Measurements from ENCODE around the gene ALCAM. TPM values are rescaled to one million over a fixed set of nuclear protein-coding genes. Genes with fewer than 3 reads are reported as not detected.

ALCAM gene
- total RNA-seq, 3 donors from 2014 or later = 20.3 to 223 (median 118) TPM

GRCh38 chr3:105545051-105545450 lies 178.3 kb downstream of the ALCAM start:
- no peak overlapping the region for H3K27ac ChIP-seq
- H3K27me3 ChIP-seq = no peaks in the 10 kb centered on the region
- no peak overlapping the region for H3K4me3 ChIP-seq
- intact Hi-C loops (cut with DNase I; ENCODE audit: low total_unique reads) = no loop called here
- H3K4me1 ChIP-seq = no peaks in the 10 kb centered on the region
- no peaks in the 10 kb centered on the region for H3K9me3 ChIP-seq
- DNase-seq (ENCODE audit: low spot score in 2 of 2) = no peak
- H3K36me3 ChIP-seq = no peaks in the 10 kb centered on the region
- no peak for TF ChIP-seq CTCF (IDR thresholded peaks at IDR 0.05)

- no peak for TF ChIP-seq POLR2A (IDR thresholded peaks at IDR 0.05)
- TF ChIP-seq POLR2AphosphoS5 (IDR thresholded peaks at IDR 0.05) = no peak
- TF ChIP-seq CTCF (IDR thresholded peaks at IDR 0.05) = no peak
- Histone ChIP-seq H3K27ac (no peak overlapping the region), H3K36me3 (no peaks in the 10 kb centered on the region), H3K27me3 (no peaks in the 10 kb centered on the region), H3K4me1 (no peaks in the 10 kb centered on the region), H3K4me3 (no peak overlapping the region), H3K9me3 (no peaks in the 10 kb centered on the region)
- no peak for DNase-seq (ENCODE audit: low spot score in 2 of 2)
- intact Hi-C loops (cut with DNase I; ENCODE audit: low total_unique reads) = no loop called here
Measured at GRCh38 chr3:105553851-105554250, 187.1 kb downstream of the ALCAM start.

- no peak for DNase-seq (ENCODE audit: low spot score in 2 of 2)
- Histone ChIP-seq H3K9me3 (no peaks in the 10 kb centered on the region), H3K27me3 (no peaks in the 10 kb centered on the region), H3K4me1 (no peaks in the 10 kb centered on the region), H3K36me3 (no peaks in the 10 kb centered on the region), H3K4me3 (no peak overlapping the region), H3K27ac (no peak overlapping the region)
- no peak for TF ChIP-seq POLR2A (IDR thresholded peaks at IDR 0.05)
- TF ChIP-seq POLR2AphosphoS5 (IDR thresholded peaks at IDR 0.05) = no peak
- TF ChIP-seq CTCF (IDR thresholded peaks at IDR 0.05) = no peak
- intact Hi-C loops (cut with DNase I; ENCODE audit: low total_unique reads) = loop anchor here (5.0 kb wide), 1 partner anchor 697 kb away; no protein-coding TSS in a partner anchor
Measured at GRCh38 chr3:105555206-105555605, 188.5 kb downstream of the ALCAM start.

GRCh38 chr3:105559856-105560255 lies 193.1 kb downstream of the ALCAM start:
- Histone ChIP-seq H3K27ac (no peak overlapping the region), H3K4me1 (no peaks in the 10 kb centered on the region), H3K36me3 (no peaks in the 10 kb centered on the region), H3K4me3 (no peak overlapping the region), H3K27me3 (no peaks in the 10 kb centered on the region), H3K9me3 (no peaks in the 10 kb centered on the region)
- TF ChIP-seq POLR2AphosphoS5 (IDR thresholded peaks at IDR 0.05) (no peak), CTCF (IDR thresholded peaks at IDR 0.05) (no peak), POLR2A (IDR thresholded peaks at IDR 0.05) (no peak)
- DNase-seq (ENCODE audit: low spot score in 2 of 2) = no peak
- intact Hi-C loops (cut with DNase I; ENCODE audit: low total_unique reads) = loop anchor here (5.0 kb wide), 1 partner anchor 692 kb away; no protein-coding TSS in a partner anchor

- intact Hi-C loops (cut with DNase I; ENCODE audit: low total_unique reads) = no loop called here
- no peak for DNase-seq (ENCODE audit: low spot score in 2 of 2)
- H3K4me3 ChIP-seq = no peak overlapping the region
- TF ChIP-seq CTCF (IDR thresholded peaks at IDR 0.05) (no peak), POLR2A (IDR thresholded peaks at IDR 0.05) (no peak), POLR2AphosphoS5 (IDR thresholded peaks at IDR 0.05) (no peak)
- no peaks in the 10 kb centered on the region for H3K36me3 ChIP-seq
- no peaks in the 10 kb centered on the region for H3K27me3 ChIP-seq
- no peak overlapping the region for H3K27ac ChIP-seq
- H3K9me3 ChIP-seq = no peaks in the 10 kb centered on the region
- H3K4me1 ChIP-seq = no peaks in the 10 kb centered on the region
Measured at GRCh38 chr3:105561876-105562275, 195.2 kb downstream of the ALCAM start.
